Endothelial cell of umbilical vein (primary cell): Measurements from ENCODE around the gene NMT1. TPM values are rescaled to one million over a fixed set of nuclear protein-coding genes. Genes with fewer than 3 reads are reported as not detected.

Source experiments
- BruUV-seq: library from RNA; stranded (reverse); fragments of 400-500 nt; replicated peaks from 2 replicates; lab custom pipeline; 2021; lab: Mats Ljungman, UMichigan
- CTCF ChIA-PET: fragments of 300-600, 350-600 bp; sonication (Branson Sonifier 250); formaldehyde crosslinking; loops from one replicate; lab custom pipeline; 2021; ENCODE audit warnings: antibody characterized with exemption, inconsistent platforms; lab: Charles Lee
- POLR2A ChIA-PET: fragments of 300-600, 350-600 bp; sonication (Branson Sonifier 250); formaldehyde crosslinking; loops from one replicate; lab custom pipeline; 2021; ENCODE audit warnings: antibody characterized with exemption, inconsistent platforms; lab: Charles Lee
- DNase-seq: peaks from one replicate; pipeline ENCODE4 v3.0.0-alpha.2; 2011; ENCODE audit warnings: low read depth, low spot score
- FAIRE-seq: peaks from 2 replicates; lab custom pipeline; 2011; peaks lifted over from hg19 to GRCh38; lab: Jason Lieb, UNC
- H2AFZ ChIP-seq: 2 replicates; pipeline ENCODE4 v1.6.0; 2012; ENCODE audit warnings: low read depth, low read length, control low read depth, inconsistent platforms
- H3K27ac ChIP-seq: 2 replicates; pipeline ENCODE4 v1.5.1; 2011; ENCODE audit warnings: low read depth, mild to moderate bottlenecking, control low read depth, low read length, moderate library complexity; ENCODE audit not compliant: insufficient read depth
- H3K27me3 ChIP-seq, 2 experiments: 2 replicates each; pipeline versions ENCODE4 v1.6.0 to v1.6.1; 2011; ENCODE audit warnings: low read length in 2 of 2, mixed read lengths in 1 of 2; ENCODE audit not compliant: control insufficient read depth in 2 of 2, insufficient read depth in 2 of 2
- H3K36me3 ChIP-seq, 2 experiments: 2 replicates in 1 of 2; 3 replicates in 1 of 2; pipeline ENCODE4 v1.5.1; 2011; ENCODE audit warnings: low read length in 2 of 2, mild to moderate bottlenecking in 1 of 2, moderate library complexity in 1 of 2; ENCODE audit not compliant: control insufficient read depth in 2 of 2, insufficient read depth in 2 of 2; ENCODE audit errors: extremely low read depth in 1 of 2
- H3K4me1 ChIP-seq: 3 replicates; pipeline ENCODE4 v1.5.1; 2011; ENCODE audit warnings: mild to moderate bottlenecking, low read length; ENCODE audit not compliant: control insufficient read depth, insufficient read depth; ENCODE audit errors: extremely low read depth
- H3K4me2 ChIP-seq: 2 replicates; pipeline ENCODE4 v1.6.1; 2011; ENCODE audit warnings: low read length, control low read depth, mixed read lengths; ENCODE audit not compliant: insufficient read depth
- H3K4me3 ChIP-seq, 3 experiments: fragments of 200-600 bp in 1 of 3; sonication (generic), shearing (Covaris generic) in 1 of 3; replicated peaks in 1 of 3; 2 replicates each; pipeline ENCODE4 v1.5.1; 2011 to 2016; ENCODE audit warnings: control low read depth in 3 of 3, low read length in 3 of 3, mild to moderate bottlenecking in 2 of 3, inconsistent platforms in 1 of 3, low read depth in 1 of 3, moderate library complexity in 1 of 3; ENCODE audit not compliant: insufficient read depth in 1 of 3
- H3K79me2 ChIP-seq: 2 replicates; pipeline ENCODE4 v1.6.0; 2012; ENCODE audit warnings: low read length, inconsistent platforms; ENCODE audit not compliant: control insufficient read depth, insufficient read depth
- H3K9ac ChIP-seq: replicated peaks from 2 replicates; pipeline ENCODE3; 2011; ENCODE audit warnings: low read length, control low read depth; ENCODE audit not compliant: insufficient read depth; ENCODE audit errors: extremely low read depth
- H3K9me1 ChIP-seq: replicated peaks from 3 replicates; pipeline ENCODE4 v1.6.0; 2011; ENCODE audit warnings: mild to moderate bottlenecking, low read length; ENCODE audit not compliant: control insufficient read depth, insufficient read depth; ENCODE audit errors: extremely low read depth
- H3K9me3 ChIP-seq: replicated peaks from 2 replicates; pipeline ENCODE4 v1.5.1; 2012; ENCODE audit warnings: low read length, inconsistent platforms; ENCODE audit not compliant: control insufficient read depth, insufficient read depth
- H4K20me1 ChIP-seq: replicated peaks from 2 replicates; pipeline ENCODE3; 2011; ENCODE audit warnings: mild to moderate bottlenecking, low read length; ENCODE audit not compliant: control insufficient read depth, insufficient read depth; ENCODE audit errors: extremely low read depth
- EZH2 ChIP-seq: IDR thresholded peaks from 2 replicates; pipeline ENCODE4 v1.6.1; 2012; ENCODE audit warnings: borderline replicate concordance, low read depth, mild to moderate bottlenecking, moderate library complexity, low read length, inconsistent platforms; ENCODE audit not compliant: severe bottlenecking
- FOS ChIP-seq: IDR thresholded peaks from 2 replicates; pipeline ENCODE4 v1.6.1; 2011; ENCODE audit warnings: mild to moderate bottlenecking, low read length, moderate library complexity, borderline replicate concordance; ENCODE audit not compliant: insufficient read depth
- GATA2 ChIP-seq: IDR thresholded peaks from 2 replicates; pipeline ENCODE4 v1.7.0; 2011; ENCODE audit warnings: low read depth, mild to moderate bottlenecking, moderate library complexity, mixed read lengths, low read length; ENCODE audit not compliant: insufficient read length, insufficient read depth
- JUN ChIP-seq: IDR thresholded peaks from 2 replicates; pipeline ENCODE4 v1.6.1; 2011; ENCODE audit warnings: borderline replicate concordance, low read depth; ENCODE audit not compliant: insufficient read length, insufficient read depth
- MYC ChIP-seq: IDR thresholded peaks from one replicate; pipeline ENCODE4 v1.6.1; 2011; ENCODE audit warnings: mild to moderate bottlenecking, low read depth, low read length
- POLR2A ChIP-seq: IDR thresholded peaks from 2 replicates; pipeline ENCODE4 v1.6.1; 2012; ENCODE audit warnings: low read depth, mild to moderate bottlenecking, control low read depth, low read length
- POLR2AphosphoS5 ChIP-seq: IDR thresholded peaks from 2 replicates; pipeline ENCODE4 v1.6.1; 2012; ENCODE audit warnings: low read depth, mild to moderate bottlenecking, control low read depth, low read length, moderate library complexity; ENCODE audit not compliant: insufficient read depth
- dilution Hi-C: fragments of 300-500 bp; cut with MboI; formaldehyde crosslinking; loops from one replicate; pipeline ENCODE4 v1.15.0; 2019; ENCODE audit warnings: low sequenced_read_pairs; ENCODE audit not compliant: extremely low pct_ligation_motif_present
- intact Hi-C: fragments of 100-400 bp; cut with micrococcal nuclease; formaldehyde crosslinking; loops from one replicate; pipeline ENCODE4 v1.10.0; 2022
- polyA plus RNA-seq, 4 experiments: library from polyadenylated mRNA; depleted of rRNA in 3 of 4; stranded (reverse) in 3 of 4; unstranded in 1 of 4; fragments of >200 nt; gene quantifications; 2 replicates each; pipeline versions ENCODE4 v1.2.1 to v1.2.3, GENCODE V29; 2011 to 2012; ENCODE audit warnings: missing spikeins in 1 of 4
- total RNA-seq: library from RNA; stranded (reverse); gene quantifications from 2 replicates; pipeline ENCODE4 v1.2.3, GENCODE V29; 2021
- TF ChIP-seq, protein P1 (sequence below): IDR thresholded peaks from 2 replicates; pipeline ENCODE4 v1.6.1; 2011; ENCODE audit not compliant: insufficient read depth, insufficient read length
- TF ChIP-seq, protein P2 (sequence below), 2 donors: IDR thresholded peaks; 1 replicate in 1 of 2; 2 replicates in 1 of 2; pipeline ENCODE4 v1.5.1; 2011; ENCODE audit warnings: low read length in 2 of 2, mild to moderate bottlenecking in 2 of 2, moderate library complexity in 2 of 2, control low read depth in 1 of 2, inconsistent platforms in 1 of 2, low read depth in 1 of 2; ENCODE audit not compliant: insufficient read depth in 1 of 2; ENCODE audit errors: extremely low read depth in 1 of 2

Gene NMT1
- total and polyA plus RNA-seq, 2 donors (not counting 3 experiments of a cell fraction or from before 2014, with no cell fraction given): 37.6 to 135 TPM

DNA sequence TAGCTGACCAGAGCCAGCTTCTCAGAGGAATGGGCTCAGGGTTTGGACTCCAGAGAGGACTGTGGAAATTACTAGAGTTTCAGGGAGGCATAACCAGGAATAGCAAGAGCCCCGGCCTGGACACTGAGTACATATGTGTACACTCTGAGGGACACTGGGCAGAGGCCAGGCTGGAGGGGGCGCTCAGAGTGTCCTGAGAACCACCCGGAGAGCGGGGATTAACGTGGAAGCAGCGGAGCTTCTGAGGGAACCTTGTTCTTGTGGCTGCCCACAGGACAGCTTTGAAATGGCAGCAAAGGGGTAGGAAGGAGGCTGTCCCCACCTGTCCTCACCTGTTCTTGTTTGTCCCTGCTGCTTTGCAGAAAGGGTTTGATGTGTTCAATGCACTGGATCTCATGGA lies 43.4 kb downstream of the NMT1 start:
- intact Hi-C loops (no loop called here), dilution Hi-C loops (no loop called here)
- Histone ChIP-seq H3K4me1 (no peaks in the 10 kb centered on the region), H3K4me2 (no peak overlapping the region), H3K4me3 (no peak overlapping the region), H3K27ac (no peak overlapping the region), H4K20me1 (no peaks in the 10 kb centered on the region), H3K9me3 (no peaks in the 10 kb centered on the region), H3K79me2 (no peaks in the 10 kb centered on the region), H3K36me3 (peaks cover 34 to 63% of the 10 kb centered on the region in 2 experiments), H3K9me1 (no peaks in the 10 kb centered on the region), H3K9ac (no peak overlapping the region), H3K27me3 (no peaks in the 10 kb centered on the region), H2AFZ (no peak overlapping the region)
- TF ChIP-seq POLR2AphosphoS5: no peak
- no peak for TF ChIP-seq POLR2A
- TF ChIP-seq GATA2: no peak
- TF ChIP-seq, protein P1, sequence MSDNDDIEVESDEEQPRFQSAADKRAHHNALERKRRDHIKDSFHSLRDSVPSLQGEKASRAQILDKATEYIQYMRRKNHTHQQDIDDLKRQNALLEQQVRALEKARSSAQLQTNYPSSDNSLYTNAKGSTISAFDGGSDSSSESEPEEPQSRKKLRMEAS: no peak
- TF ChIP-seq MYC: no peak
- no peak for TF ChIP-seq FOS
- no peak for TF ChIP-seq EZH2
- TF ChIP-seq, protein P2, sequence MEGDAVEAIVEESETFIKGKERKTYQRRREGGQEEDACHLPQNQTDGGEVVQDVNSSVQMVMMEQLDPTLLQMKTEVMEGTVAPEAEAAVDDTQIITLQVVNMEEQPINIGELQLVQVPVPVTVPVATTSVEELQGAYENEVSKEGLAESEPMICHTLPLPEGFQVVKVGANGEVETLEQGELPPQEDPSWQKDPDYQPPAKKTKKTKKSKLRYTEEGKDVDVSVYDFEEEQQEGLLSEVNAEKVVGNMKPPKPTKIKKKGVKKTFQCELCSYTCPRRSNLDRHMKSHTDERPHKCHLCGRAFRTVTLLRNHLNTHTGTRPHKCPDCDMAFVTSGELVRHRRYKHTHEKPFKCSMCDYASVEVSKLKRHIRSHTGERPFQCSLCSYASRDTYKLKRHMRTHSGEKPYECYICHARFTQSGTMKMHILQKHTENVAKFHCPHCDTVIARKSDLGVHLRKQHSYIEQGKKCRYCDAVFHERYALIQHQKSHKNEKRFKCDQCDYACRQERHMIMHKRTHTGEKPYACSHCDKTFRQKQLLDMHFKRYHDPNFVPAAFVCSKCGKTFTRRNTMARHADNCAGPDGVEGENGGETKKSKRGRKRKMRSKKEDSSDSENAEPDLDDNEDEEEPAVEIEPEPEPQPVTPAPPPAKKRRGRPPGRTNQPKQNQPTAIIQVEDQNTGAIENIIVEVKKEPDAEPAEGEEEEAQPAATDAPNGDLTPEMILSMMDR (IDR thresholded peaks at IDR 0.05; ENCODE audit: extremely low read depth in 1 of 2, insufficient read depth in 1 of 2, low read depth in 1 of 2, low read length in 2 of 2): no peak
- no peak for TF ChIP-seq JUN
- CTCF ChIA-PET: interaction anchor here (1.3 to 4.3 kb wide), 6 partner anchors 13 to 185 kb away, joined by 3 to 26 read pairs (median 5); partner anchors contain the start of genes ACBD4 and PLCD3
- DNase-seq (no peak), FAIRE-seq (no peak)
- POLR2A ChIA-PET: no interaction called here
- BruUV-seq: no TSS peak
